PC-9 (cell line): ENCODE results near the gene PNP.

Experiments used
- CTCF ChIP-seq: fragments of 200-600 bp; sonication (generic); conservative IDR thresholded peaks from 2 replicates; pipeline ENCODE4 v1.6.1; 2017; ENCODE audit warnings: mixed run types, antibody characterized with exemption, mild to moderate bottlenecking, moderate library complexity
- EZH2 ChIP-seq: fragments of 200-600 bp; sonication (generic); IDR thresholded peaks from 2 replicates; pipeline ENCODE4 v1.8.0; 2017; ENCODE audit warnings: antibody characterized with exemption, low read depth

- TF ChIP-seq CTCF (no peak), EZH2 (no peak)
Observed at GRCh38 chr14:20490563-20490962, 21.4 kb downstream of the PNP start.
